Esophagus muscularis mucosa (tissue), 4 donors: Measurements from ENCODE around the gene VN1R5. TPM values are rescaled to one million over a fixed set of nuclear protein-coding genes. Genes with fewer than 3 reads are reported as not detected.

ENCODE experiments used
- DNase-seq: peaks from one replicate; pipeline ENCODE4 v3.0.0-alpha.2; 2017; ENCODE audit errors: extremely low spot score
- H3K27ac ChIP-seq, 4 donors: fragments of 200-600 bp; sonication (generic); replicated peaks in 1 of 4; 1 replicate in 3 of 4; 2 replicates in 1 of 4; pipeline ENCODE4 v1.5.1; 2016 to 2019; ENCODE audit warnings: mild to moderate bottlenecking in 1 of 4
- H3K27me3 ChIP-seq, 4 donors: fragments of 200-600 bp; sonication (generic); one replicate each; pipeline versions ENCODE4 v1.5.1 to v1.6.0; 2016 to 2019
- H3K36me3 ChIP-seq, 4 donors: fragments of 200-600 bp; sonication (generic); one replicate each; pipeline ENCODE4 v1.5.1; 2016 to 2019
- H3K4me1 ChIP-seq, 4 donors: fragments of 200-600 bp; sonication (generic); one replicate each; pipeline ENCODE4 v1.5.1; 2016 to 2019
- H3K4me3 ChIP-seq, 4 donors: fragments of 200-600 bp; sonication (generic); 1 replicate in 2 of 4; 2 replicates in 2 of 4; pipeline ENCODE4 v1.5.1; 2016 to 2019; ENCODE audit warnings: mild to moderate bottlenecking in 4 of 4, moderate library complexity in 1 of 4
- H3K9me3 ChIP-seq, 4 donors: fragments of 200-600 bp; sonication (generic); 1 replicate in 3 of 4; 2 replicates in 1 of 4; pipeline ENCODE4 v1.5.1; 2016 to 2019
- EP300 ChIP-seq: sonication (generic); formaldehyde crosslinking; IDR thresholded peaks from one replicate; pipeline ENCODE4 v1.6.1; 2017; ENCODE audit warnings: antibody characterized with exemption
- POLR2A ChIP-seq: fragments of 450-650 bp; IDR thresholded peaks from one replicate; pipeline ENCODE4 v1.6.1; 2017; ENCODE audit warnings: antibody characterized with exemption, moderate library complexity, mild to moderate bottlenecking, low read depth
- POLR2AphosphoS5 ChIP-seq, 2 donors: sonication (generic); formaldehyde crosslinking; IDR thresholded peaks; one replicate each; pipeline ENCODE4 v1.6.1; 2017; ENCODE audit warnings: antibody characterized with exemption in 2 of 2
- WGBS: methylation state at CpG from one replicate; pipeline ENCODE4 v1.1.5; 2018; 5-methylcytosine and 5-hydroxymethylcytosine counted together
- intact Hi-C: fragments of 100-400 bp; cut with DNase I; formaldehyde crosslinking; loops from one replicate; pipeline ENCODE4 v1.15.1; 2023
- total RNA-seq, 4 donors: library from RNA; depleted of rRNA; stranded (reverse); fragments of >200 nt; gene quantifications; one replicate each; pipeline versions ENCODE4 v1.1.0 to v1.2.1, GENCODE V29; 2016
- TF ChIP-seq, protein P1 (sequence below), 3 experiments: fragments of 200-600 bp in 2 of 3; fragments of 450-650 bp in 1 of 3; sonication (generic) in 2 of 3; IDR thresholded peaks; one replicate each; pipeline ENCODE4 v1.5.1; 2017 to 2019; ENCODE audit warnings: antibody characterized with exemption in 3 of 3, mild to moderate bottlenecking in 2 of 3, moderate library complexity in 1 of 3

VN1R5 gene
- total RNA-seq, 4 donors from 2014 or later, result not detected

DNA sequence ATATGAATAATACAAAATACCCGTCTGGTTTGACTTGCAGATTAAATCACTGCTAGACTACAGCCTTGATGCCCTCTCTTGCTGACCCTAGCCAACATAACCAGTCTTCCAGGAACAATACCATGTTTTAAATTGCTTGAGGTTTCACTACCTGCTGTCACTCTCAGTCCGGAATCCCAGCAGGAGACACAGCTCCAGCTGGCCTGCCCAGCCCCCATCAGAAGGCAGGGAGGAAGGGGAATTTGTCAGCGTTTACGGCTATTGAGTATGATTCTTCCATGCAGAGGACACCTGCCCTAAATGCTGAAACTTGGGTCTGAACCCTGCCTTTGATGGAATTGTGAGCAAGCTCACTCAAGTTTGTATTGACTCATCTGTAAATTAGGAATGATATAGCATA is 42.8 kb downstream of the VN1R5 start:
- 77% methylated on average over 4 of the region's 4 CpGs for WGBS
- intact Hi-C loops, result no loop called here
- H3K27me3 ChIP-seq, result peaks cover 0 to 20% (median 0%) of the 10 kb centered on the region in 4 donors

DNA sequence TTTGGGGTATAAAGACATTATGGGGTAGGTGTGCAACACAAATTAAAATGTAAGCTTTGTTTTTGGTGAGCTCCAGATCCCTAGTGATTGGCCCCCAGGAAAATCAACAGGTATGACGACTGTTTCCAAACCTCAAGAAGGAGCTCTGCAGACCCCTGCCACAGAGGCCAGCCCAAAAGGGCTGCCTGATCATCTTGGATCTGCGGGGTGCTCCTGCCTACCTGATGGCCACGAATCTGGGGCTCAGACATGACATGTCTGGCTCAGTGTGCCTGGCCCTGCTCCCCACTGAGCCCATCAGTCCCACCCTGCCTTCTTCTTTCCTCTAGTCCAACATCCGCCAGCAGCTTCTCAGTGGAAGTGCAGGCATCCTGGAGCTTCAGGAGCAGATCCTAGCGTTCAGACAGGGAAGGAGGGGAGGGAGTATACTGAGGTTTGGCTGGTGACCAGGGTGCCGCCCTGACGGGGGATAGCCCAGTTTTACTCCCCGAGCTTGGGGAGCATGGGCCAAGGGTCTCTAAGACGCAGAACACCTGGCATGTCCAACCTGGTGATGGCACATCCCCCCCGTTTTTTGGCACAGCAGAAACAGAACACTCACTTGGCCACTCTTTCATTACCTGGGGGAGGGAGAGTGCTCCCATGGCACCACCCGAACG is 44.0 kb downstream of the VN1R5 start:
- TF ChIP-seq, protein P1, sequence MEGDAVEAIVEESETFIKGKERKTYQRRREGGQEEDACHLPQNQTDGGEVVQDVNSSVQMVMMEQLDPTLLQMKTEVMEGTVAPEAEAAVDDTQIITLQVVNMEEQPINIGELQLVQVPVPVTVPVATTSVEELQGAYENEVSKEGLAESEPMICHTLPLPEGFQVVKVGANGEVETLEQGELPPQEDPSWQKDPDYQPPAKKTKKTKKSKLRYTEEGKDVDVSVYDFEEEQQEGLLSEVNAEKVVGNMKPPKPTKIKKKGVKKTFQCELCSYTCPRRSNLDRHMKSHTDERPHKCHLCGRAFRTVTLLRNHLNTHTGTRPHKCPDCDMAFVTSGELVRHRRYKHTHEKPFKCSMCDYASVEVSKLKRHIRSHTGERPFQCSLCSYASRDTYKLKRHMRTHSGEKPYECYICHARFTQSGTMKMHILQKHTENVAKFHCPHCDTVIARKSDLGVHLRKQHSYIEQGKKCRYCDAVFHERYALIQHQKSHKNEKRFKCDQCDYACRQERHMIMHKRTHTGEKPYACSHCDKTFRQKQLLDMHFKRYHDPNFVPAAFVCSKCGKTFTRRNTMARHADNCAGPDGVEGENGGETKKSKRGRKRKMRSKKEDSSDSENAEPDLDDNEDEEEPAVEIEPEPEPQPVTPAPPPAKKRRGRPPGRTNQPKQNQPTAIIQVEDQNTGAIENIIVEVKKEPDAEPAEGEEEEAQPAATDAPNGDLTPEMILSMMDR (IDR thresholded peaks at IDR 0.05), result no peak
- TF ChIP-seq POLR2A (no peak), POLR2AphosphoS5 (IDR thresholded peaks at IDR 0.05) (no peak), EP300 (no peak)
- H3K36me3 ChIP-seq, result peaks cover 21 to 64% (median 58%) of the 10 kb centered on the region in 4 donors
- H3K9me3 ChIP-seq, result no peaks in the 10 kb centered on the region
- intact Hi-C loops, result no loop called here
- H3K27ac ChIP-seq, result no peak overlapping the region
- WGBS, result 86% methylated on average over 10 of the region's 12 CpGs
- H3K4me3 ChIP-seq, result no peak overlapping the region
- H3K4me1 ChIP-seq, result no peaks in the 10 kb centered on the region
- peaks cover 0 to 11% (median 0%) of the 10 kb centered on the region in 4 donors for H3K27me3 ChIP-seq
- no peak for DNase-seq

More for the DNA sequence above, 42.8 kb downstream of the VN1R5 start:
- Histone ChIP-seq H3K27ac (no peak overlapping the region), H3K36me3 (peaks cover 19 to 52% (median 47%) of the 10 kb centered on the region in 4 donors), H3K9me3 (no peaks in the 10 kb centered on the region), H3K4me3 (no peak overlapping the region), H3K4me1 (no peaks in the 10 kb centered on the region)
- no peak for TF ChIP-seq POLR2AphosphoS5 (IDR thresholded peaks at IDR 0.05)
- no peak for TF ChIP-seq EP300
- TF ChIP-seq POLR2A, result no peak
- TF ChIP-seq, protein P1 (IDR thresholded peaks at IDR 0.05), result no peak
- no peak for DNase-seq

DNA sequence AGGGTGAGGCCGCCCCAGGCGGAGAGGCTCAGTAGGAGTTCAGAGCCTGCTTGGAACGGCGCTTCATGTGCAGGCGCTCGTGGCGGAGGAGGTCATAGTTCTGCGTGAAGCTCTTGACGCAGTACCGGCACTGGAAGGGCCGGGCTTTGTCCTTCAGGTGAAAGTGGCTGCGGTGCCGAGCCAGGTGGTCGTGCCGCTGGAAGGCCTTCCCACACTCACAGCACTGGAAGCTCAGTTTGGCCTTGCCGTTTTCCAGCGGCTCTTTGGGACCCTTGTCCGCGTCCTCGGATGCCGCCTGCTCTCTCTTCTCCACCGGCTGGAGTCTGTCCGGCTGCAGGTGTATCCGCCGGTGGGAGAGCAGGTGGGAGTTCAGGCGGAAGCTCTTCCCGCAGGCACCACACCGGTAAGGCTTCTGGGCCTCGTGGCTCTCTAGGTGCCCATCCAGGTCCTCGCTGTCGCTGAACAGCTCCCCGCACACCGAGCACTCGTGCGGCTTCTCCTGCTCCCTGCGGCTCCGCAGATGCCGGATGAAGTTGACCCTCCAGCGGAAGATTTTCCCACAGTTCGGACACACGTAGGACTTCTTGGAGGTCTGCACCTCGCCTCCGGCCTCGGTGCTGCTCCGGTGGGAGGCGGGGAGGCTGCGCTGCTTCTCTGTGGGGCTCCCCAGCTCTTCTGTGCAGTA is 44.8 kb downstream of the VN1R5 start:
- peaks cover 28 to 72% (median 61%) of the 10 kb centered on the region in 4 donors for H3K36me3 ChIP-seq
- WGBS, result 95% methylated on average over 33 of the region's 47 CpGs
- intact Hi-C loops, result no loop called here

DNA sequence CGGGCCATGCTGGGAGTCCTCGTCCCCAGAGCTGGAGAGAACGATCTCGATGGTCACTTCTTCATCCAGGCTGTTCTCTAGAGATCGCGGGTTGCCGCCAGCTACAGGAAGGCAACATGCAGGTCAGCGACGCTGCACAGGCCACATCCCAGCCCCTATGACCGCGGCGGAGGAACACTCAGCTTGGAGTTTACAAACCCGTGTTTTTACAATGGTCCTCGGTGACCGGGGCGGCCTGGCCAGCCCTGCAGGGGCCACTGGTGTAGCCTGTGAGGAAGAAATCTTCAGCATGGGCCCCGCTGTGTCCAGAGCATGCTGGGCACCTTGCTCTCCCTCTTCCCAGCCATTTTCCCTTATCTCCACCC is 45.3 kb downstream of the VN1R5 start:
- Histone ChIP-seq H3K27ac (no peak overlapping the region), H3K4me3 (no peak overlapping the region), H3K9me3 (no peaks in the 10 kb centered on the region), H3K4me1 (no peaks in the 10 kb centered on the region), H3K27me3 (peaks cover 0 to under 1% (median 0%) of the 10 kb centered on the region in 4 donors), H3K36me3 (peaks cover 28 to 77% (median 65%) of the 10 kb centered on the region in 4 donors)
- no peak for DNase-seq
- TF ChIP-seq POLR2A, result no peak
- TF ChIP-seq, protein P1 (IDR thresholded peaks at IDR 0.05), result no peak
- no peak for TF ChIP-seq POLR2AphosphoS5 (IDR thresholded peaks at IDR 0.05)
- TF ChIP-seq EP300, result no peak
- intact Hi-C loops, result no loop called here
- WGBS, result 100% methylated on average over 10 of the region's 17 CpGs

More for the DNA sequence above, 44.8 kb downstream of the VN1R5 start:
- H3K4me1 ChIP-seq, result no peaks in the 10 kb centered on the region
- peaks cover 0 to 6% (median 0%) of the 10 kb centered on the region in 4 donors for H3K27me3 ChIP-seq
- no peak for DNase-seq
- H3K4me3 ChIP-seq, result no peak overlapping the region
- H3K27ac ChIP-seq, result no peak overlapping the region
- TF ChIP-seq POLR2AphosphoS5 (IDR thresholded peaks at IDR 0.05) (no peak), POLR2A (no peak), EP300 (no peak)
- TF ChIP-seq, protein P1 (IDR thresholded peaks at IDR 0.05), result no peak
- no peaks in the 10 kb centered on the region for H3K9me3 ChIP-seq
